Esophagus muscularis mucosa (tissue), 4 donors: ENCODE results near the gene HK1. TPM values are rescaled to one million over a fixed set of nuclear protein-coding genes. Genes with fewer than 3 reads are reported as not detected.
"Not testable (repeated sequence)": the region's sequence is repeated elsewhere in the genome, so short reads cannot be mapped to it uniquely, and the experiment has no call there.

Experiments
- DNase-seq: peaks from one replicate; pipeline ENCODE4 v3.0.0-alpha.2; 2017; ENCODE audit errors: extremely low spot score
- H3K27ac ChIP-seq, 4 donors: fragments of 200-600 bp; sonication (generic); replicated peaks in 1 of 4; 1 replicate in 3 of 4; 2 replicates in 1 of 4; pipeline ENCODE4 v1.5.1; 2016 to 2019; ENCODE audit warnings: mild to moderate bottlenecking in 1 of 4
- H3K27me3 ChIP-seq, 4 donors: fragments of 200-600 bp; sonication (generic); one replicate each; pipeline versions ENCODE4 v1.5.1 to v1.6.0; 2016 to 2019
- H3K36me3 ChIP-seq, 4 donors: fragments of 200-600 bp; sonication (generic); one replicate each; pipeline ENCODE4 v1.5.1; 2016 to 2019
- H3K4me1 ChIP-seq, 4 donors: fragments of 200-600 bp; sonication (generic); one replicate each; pipeline ENCODE4 v1.5.1; 2016 to 2019
- H3K4me3 ChIP-seq, 4 donors: fragments of 200-600 bp; sonication (generic); 1 replicate in 2 of 4; 2 replicates in 2 of 4; pipeline ENCODE4 v1.5.1; 2016 to 2019; ENCODE audit warnings: mild to moderate bottlenecking in 4 of 4, moderate library complexity in 1 of 4
- H3K9me3 ChIP-seq, 4 donors: fragments of 200-600 bp; sonication (generic); 1 replicate in 3 of 4; 2 replicates in 1 of 4; pipeline ENCODE4 v1.5.1; 2016 to 2019
- CTCF ChIP-seq, 3 experiments: fragments of 200-600 bp in 2 of 3; fragments of 450-650 bp in 1 of 3; sonication (generic) in 2 of 3; IDR thresholded peaks; one replicate each; pipeline ENCODE4 v1.5.1; 2017 to 2019; ENCODE audit warnings: antibody characterized with exemption in 3 of 3, mild to moderate bottlenecking in 2 of 3, moderate library complexity in 1 of 3
- EP300 ChIP-seq: sonication (generic); formaldehyde crosslinking; IDR thresholded peaks from one replicate; pipeline ENCODE4 v1.6.1; 2017; ENCODE audit warnings: antibody characterized with exemption
- POLR2A ChIP-seq: fragments of 450-650 bp; IDR thresholded peaks from one replicate; pipeline ENCODE4 v1.6.1; 2017; ENCODE audit warnings: antibody characterized with exemption, moderate library complexity, mild to moderate bottlenecking, low read depth
- POLR2AphosphoS5 ChIP-seq, 2 donors: sonication (generic); formaldehyde crosslinking; IDR thresholded peaks; one replicate each; pipeline ENCODE4 v1.6.1; 2017; ENCODE audit warnings: antibody characterized with exemption in 2 of 2
- WGBS: methylation state at CpG from one replicate; pipeline ENCODE4 v1.1.5; 2018; 5-methylcytosine and 5-hydroxymethylcytosine counted together
- intact Hi-C: fragments of 100-400 bp; cut with DNase I; formaldehyde crosslinking; loops from one replicate; pipeline ENCODE4 v1.15.1; 2023
- total RNA-seq, 4 donors: library from RNA; depleted of rRNA; stranded (reverse); fragments of >200 nt; gene quantifications; one replicate each; pipeline versions ENCODE4 v1.1.0 to v1.2.1, GENCODE V29; 2016

HK1 gene
- total RNA-seq, 4 donors from 2014 or later, result 114 to 188 (median 151) TPM

GRCh38 chr10:69446650-69447151, 168.4 kb downstream of the HK1 start:
- no peak overlapping the region for H3K4me3 ChIP-seq
- no peak for TF ChIP-seq EP300
- no peak for TF ChIP-seq CTCF (IDR thresholded peaks at IDR 0.05)
- TF ChIP-seq POLR2A, result no peak
- TF ChIP-seq POLR2AphosphoS5 (IDR thresholded peaks at IDR 0.05), result no peak
- H3K4me1 ChIP-seq, result peaks cover 15 to 42% (median 38%) of the 10 kb centered on the region in 4 donors
- H3K9me3 ChIP-seq, result no peaks in the 10 kb centered on the region
- no peaks in the 10 kb centered on the region for H3K36me3 ChIP-seq
- intact Hi-C loops, result loop anchor here (5.0 kb wide), 1 partner anchor 56 kb away; no protein-coding TSS in a partner anchor
- H3K27ac ChIP-seq, result peak overlapping the region; percentile 7 to 48 (median 18)
- WGBS, result 40% methylated on average over 3 of the region's 3 CpGs
- no peaks in the 10 kb centered on the region for H3K27me3 ChIP-seq
- no peak for DNase-seq

GRCh38 chr10:69449841-69450240, 171.5 kb downstream of the HK1 start:
- Histone ChIP-seq H3K27ac (peak overlapping the region; percentile 85 to 92 (median 88)), H3K36me3 (no peaks in the 10 kb centered on the region), H3K4me1 (peaks cover 33 to 73% (median 69%) of the 10 kb centered on the region in 4 donors), H3K27me3 (no peaks in the 10 kb centered on the region), H3K9me3 (no peaks in the 10 kb centered on the region), H3K4me3 (no peak overlapping the region)
- no peak for DNase-seq
- intact Hi-C loops, result loop anchor here (5.0 kb wide), 1 partner anchor 52 kb away; no protein-coding TSS in a partner anchor
- WGBS, result 0% methylated on average over 1 of the region's 1 CpG
- TF ChIP-seq POLR2A (no peak), EP300 (no peak), CTCF (IDR thresholded peaks at IDR 0.05) (peak; percentile 48 to 77 (median 64)), POLR2AphosphoS5 (IDR thresholded peaks at IDR 0.05) (peak in 1 of 2 donors; percentile 9)

DNA sequence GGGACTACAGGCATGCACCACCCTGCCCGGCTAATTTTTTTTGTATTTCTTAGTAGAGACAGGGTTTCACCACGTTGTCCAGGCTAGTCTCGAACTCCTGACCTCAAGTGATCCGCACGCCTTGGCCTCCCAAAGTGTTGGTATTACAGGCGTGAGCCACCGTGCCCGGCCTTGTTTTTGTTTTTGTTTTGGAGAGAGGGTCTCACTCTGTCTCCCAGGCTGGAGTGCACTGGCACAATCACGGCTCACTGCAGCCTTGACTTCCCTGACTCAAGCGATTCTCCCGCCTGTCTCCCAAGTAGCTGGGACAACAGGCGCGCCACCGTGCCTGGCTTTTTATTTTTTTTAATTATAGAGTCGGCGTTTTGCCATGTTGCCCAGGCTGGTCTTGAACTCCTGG, 172.1 kb downstream of the HK1 start:
- not testable (repeated sequence) for DNase-seq

GRCh38 chr10:69451209-69451783, 173.0 kb downstream of the HK1 start, which contains the start of gene TSPAN15:
TSPAN15 (plus strand) TSS chr10:69451465; CDS start chr10:69451595, 130 bp downstream.
- Histone ChIP-seq H3K4me1 (peaks cover 33 to 81% (median 78%) of the 10 kb centered on the region in 4 donors), H3K27me3 (no peaks in the 10 kb centered on the region), H3K4me3 (peak within 1 kb of the TSS; percentile 72 to 85 (median 84)), H3K9me3 (no peaks in the 10 kb centered on the region), H3K36me3 (peaks cover 0 to 5% (median 1%) of the 10 kb centered on the region in 4 donors), H3K27ac (peak within 1 kb of the TSS; percentile 85 to 92 (median 88))
- intact Hi-C loops, result no loop called here
- TF ChIP-seq EP300 (no peak), POLR2AphosphoS5 (IDR thresholded peaks at IDR 0.05) (peak; percentile 85 to 94), POLR2A (no peak), CTCF (IDR thresholded peaks at IDR 0.05) (no peak)
- DNase-seq, result no peak
- 3% methylated on average over 14 of the region's 45 CpGs for WGBS

More for the DNA sequence above, 172.1 kb downstream of the HK1 start:
- H3K4me3 ChIP-seq, intact Hi-C loops, H3K36me3 ChIP-seq, H3K9me3 ChIP-seq, H3K27me3 ChIP-seq: not testable (repeated sequence)
- Histone ChIP-seq H3K27ac (peak overlapping the region; percentile 85 to 92 (median 88)), H3K4me1 (peaks cover 33 to 79% (median 74%) of the 10 kb centered on the region in 4 donors)
- 87% methylated on average over 16 of the region's 16 CpGs for WGBS

Other genes with a start within 250 kb of the HK1 start
- gene SRGN, start 190.4 kb upstream of the HK1 start, total RNA-seq, result 100 to 1,000 TPM in 1 of 4 donors, 10 to 100 TPM in 3; 44.9 to 201 (median 82.3) TPM
- 10 to 100 TPM; 31.8 to 47.3 (median 38.4) TPM for gene VPS26A, start 154.3 kb upstream of the HK1 start, total RNA-seq
- gene SUPV3L1, start 98.3 kb upstream of the HK1 start, total RNA-seq, result 10 to 100 TPM; 15.4 to 21.9 (median 20.4) TPM
- gene HKDC1, start 58.2 kb upstream of the HK1 start, total RNA-seq, result 1 to 10 TPM in 1 of 4 donors, under 1 TPM in 2, not detected in 1; 0.06 to 1.5 (median 0.17) TPM
- gene TACR2, start 138.4 kb downstream of the HK1 start, total RNA-seq, result 10 to 100 TPM; 51.4 to 72.6 (median 68.1) TPM
- gene TSPAN15, start 173.0 kb downstream of the HK1 start, total RNA-seq, result 10 to 100 TPM; 40.3 to 59.4 (median 53.5) TPM